ENCODE measurements around the gene TBX2.
"Not testable (repeated sequence)": the region's sequence is repeated elsewhere in the genome, so short reads cannot be mapped to it uniquely, and the experiment has no call there.

The TBX2 gene

DNA sequence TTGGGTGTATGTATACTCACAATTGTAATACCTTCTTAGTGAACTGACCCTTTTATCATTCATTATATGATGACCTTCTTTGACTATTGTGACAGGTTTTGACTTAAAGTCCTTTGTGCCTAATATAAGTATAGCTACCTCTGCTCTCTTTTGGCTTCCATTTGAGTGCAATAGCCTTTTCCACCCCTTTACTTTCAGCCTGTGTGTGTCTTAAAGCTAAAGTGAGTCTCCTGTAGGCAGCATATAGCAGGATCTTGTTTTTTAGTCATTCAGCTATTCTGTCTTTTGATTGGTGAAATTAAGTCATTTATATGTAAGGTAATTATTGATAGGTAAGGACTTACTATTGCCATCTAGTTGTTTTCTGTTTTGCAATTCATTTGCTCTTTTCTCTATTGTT, 36.6 kb downstream of the TBX2 start:
- DNase-seq = no peak

DNA sequence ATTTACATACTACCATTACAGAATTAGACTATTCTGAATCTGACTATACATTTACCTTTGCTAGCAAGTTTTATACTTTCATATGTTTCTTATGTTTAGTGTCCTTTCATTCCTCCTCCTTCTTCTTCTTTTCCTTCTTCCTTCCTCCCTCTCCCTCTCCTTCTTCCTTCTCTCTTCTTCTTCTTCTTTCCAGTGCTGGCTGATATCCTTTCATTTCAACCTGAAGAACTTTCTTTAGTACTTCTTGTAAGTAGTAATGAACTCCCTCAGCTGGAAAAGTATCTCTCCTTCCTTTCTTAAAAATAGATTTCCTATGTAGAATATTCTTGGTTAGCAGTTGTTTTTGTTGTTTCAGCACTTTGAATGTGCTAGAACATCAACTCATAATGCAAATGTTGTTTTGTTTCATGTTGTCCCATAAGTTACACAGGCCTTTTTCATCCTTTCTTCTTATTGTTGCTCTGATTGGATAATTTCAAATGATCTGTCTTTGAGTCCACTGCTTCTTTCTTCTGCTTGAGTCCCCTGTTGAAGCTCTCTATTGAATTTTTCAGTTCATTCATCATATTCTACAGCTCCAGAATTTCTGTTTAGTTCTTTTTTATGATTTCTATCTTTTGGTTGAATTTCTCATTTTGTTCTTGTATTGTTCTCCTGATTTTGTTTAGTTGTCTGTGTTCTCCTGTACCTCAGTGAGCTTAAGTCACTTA, 37.5 kb downstream of the TBX2 start:
- DNase-seq = no peak

DNA sequence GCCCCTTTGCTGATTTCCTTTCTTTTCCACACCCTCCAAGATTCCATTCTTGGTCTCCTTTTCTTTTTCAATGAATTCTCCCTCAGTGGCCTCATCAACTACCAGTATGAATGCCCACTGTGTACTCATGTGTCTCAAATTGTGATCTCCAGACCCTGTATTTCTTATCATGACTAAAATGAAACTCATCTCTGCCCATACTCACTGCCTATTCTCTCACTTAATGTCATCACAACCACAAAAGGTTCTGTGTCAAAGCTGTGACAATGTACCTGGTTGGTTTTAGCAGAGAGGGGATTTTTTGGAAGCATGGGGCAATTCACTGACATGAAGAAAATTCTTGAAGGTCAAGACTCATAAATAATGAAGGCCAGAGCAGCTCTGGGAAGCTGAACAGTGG, 41.1 kb downstream of the TBX2 start:
- DNase-seq = no peak

DNA sequence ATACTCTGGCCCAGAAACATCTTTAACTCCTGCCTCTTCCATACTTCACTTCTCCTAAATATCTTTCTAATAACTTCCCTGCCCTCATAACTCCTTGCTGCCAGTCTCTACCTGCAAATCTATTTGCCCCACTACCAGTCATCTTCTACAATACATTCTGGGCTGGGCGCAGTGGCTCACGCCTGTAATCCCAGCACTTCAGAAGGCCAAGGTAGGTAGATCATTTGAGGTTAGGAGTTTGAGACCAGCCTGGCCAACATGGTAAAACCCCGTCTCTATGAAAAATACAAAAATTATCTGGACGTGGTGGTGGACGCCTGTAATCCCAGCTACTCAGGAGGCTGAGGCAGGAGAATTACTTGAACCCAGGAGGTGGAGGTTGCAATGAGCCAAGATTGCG, 41.9 kb downstream of the TBX2 start:
- DNase-seq = not testable (repeated sequence)

DNA sequence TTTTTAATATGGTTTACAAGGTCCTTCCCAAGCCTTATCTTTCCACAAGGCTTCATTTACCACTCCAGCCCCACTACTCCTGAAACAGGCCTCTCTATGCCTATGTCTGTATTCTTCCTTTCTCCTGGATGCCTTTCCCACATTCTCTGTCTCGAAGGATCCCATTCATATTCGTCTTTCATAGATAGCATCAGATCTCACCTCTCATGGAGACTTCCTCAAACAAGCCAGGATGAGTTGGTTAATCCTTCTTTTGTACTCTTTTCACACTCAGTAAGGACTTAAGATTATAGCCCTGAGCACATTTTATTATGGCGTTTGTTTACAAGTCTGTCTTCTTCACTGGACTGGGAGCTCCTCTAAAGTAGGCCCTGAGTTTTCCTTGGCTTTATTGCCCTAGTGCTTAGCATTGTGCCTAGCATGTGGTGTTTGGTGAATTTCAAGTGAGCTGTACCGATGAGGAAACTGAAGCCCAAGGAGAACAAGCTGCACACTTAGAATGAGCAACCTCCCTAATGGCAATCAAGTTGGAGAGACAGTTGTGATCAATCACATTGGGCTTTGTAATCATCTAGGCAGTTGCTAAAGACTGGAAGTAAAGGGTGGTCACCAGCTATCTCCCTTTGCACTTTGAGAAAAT, 42.6 kb downstream of the TBX2 start:
- DNase-seq = no peak

DNA sequence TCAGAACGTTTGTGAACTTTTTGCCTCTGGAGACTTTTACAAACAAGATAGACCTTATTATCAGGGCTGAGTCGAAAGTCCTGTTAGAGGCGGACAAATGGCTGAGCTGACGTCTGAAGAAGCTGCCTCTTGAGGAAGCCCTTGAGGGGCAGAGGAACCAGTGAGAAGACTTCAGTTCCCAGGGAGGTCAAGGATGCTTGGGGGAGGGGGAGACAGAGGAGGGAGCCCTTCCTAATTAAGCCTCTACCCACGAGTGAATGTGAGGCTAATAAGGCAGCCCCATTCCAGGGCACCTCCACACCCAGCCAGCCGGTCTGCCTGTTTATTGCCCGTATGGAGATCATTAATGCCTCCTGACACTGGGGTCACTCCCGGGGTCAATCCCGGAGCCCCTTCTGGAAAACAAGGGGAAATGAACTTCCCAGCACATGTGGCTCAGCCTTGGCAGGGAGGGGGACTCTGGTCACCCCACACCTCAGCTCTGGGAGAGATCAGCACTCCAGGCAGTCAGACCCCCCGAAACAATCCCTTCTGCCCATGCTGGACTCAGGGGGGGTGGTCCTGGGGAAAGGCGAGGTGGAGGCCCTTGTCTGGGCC, 43.3 kb downstream of the TBX2 start:
- no peak for DNase-seq

DNA sequence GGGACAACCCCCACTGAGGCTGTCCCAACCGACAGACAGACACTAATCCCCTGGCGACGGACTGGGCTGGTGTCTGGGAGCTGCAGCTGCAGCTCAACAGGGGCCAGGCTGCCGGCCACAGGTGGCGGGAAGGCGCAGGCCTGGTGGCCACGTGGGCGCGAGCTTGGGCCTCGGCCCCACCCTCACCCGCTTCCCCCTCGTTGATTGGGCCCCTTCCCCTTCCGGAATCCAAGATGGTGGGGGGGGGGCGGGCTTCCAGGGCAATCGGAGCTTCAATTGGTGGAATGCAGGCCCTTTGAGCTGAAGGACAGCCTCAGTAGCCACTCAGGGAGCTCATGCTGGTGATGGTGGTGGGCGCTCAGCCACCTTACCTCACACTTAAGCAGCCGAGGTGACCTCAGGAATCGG, 43.8 kb downstream of the TBX2 start:
- no peak for DNase-seq

DNA sequence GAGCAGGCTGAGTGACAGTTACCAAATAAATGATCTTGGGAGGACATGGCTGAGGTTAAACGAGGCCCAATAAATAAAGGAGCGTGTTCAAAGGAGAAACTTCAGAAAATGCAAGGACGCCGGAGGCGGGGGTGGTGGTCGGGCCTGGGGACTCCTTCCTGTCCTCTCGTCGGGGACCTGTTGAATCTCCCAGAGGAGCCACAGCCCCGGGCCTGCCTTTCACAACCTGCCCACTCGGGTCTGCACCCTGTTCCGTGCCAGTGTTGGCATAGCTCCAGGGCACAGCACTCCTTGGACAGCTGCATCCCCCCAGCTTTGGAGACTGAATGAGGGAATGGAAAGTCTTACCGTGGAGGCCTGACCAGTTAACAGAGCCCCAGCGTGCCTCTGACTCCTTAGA, 44.4 kb downstream of the TBX2 start:
- DNase-seq = no peak

DNA sequence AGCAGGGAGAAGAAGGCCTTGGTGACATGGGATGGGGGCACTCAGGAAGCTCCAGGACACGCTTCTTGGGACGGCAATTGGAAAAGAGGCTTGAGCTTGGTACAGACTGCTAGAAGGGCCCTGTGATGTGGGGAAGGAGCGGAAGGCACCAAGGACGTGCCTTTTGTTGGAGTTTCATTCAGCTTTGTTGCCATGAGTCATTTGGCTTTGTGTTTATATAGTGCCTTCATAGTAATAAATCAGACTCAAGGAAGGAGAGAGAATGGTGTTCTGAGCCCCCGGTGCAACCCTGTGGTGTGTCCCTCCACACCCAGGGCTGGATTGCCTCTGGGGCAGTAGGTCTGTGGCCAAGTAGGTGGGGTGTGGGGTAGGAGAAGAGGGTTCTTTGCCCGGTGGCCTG, 45.2 kb downstream of the TBX2 start:
- no peak for DNase-seq

DNA sequence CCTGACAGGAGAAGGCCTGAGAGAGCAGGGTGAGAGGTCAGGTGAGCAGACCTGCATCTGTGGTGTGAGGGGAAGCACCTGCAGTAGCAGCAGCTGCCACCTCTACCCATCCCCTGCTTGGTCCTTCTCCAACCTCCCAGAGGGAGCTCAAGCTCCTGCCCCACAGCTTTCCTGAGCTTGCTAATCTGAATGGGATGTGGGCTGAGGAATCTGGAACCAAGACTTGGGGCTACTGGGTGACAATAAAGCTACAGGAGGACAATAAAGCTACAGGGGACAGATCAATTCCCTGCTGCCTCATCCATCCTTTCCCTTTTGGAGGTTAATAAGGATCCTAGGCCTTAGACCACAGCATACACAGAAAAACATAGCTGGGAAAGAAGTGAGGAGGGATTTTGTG, 47.7 kb downstream of the TBX2 start:
- DNase-seq = no peak

DNA sequence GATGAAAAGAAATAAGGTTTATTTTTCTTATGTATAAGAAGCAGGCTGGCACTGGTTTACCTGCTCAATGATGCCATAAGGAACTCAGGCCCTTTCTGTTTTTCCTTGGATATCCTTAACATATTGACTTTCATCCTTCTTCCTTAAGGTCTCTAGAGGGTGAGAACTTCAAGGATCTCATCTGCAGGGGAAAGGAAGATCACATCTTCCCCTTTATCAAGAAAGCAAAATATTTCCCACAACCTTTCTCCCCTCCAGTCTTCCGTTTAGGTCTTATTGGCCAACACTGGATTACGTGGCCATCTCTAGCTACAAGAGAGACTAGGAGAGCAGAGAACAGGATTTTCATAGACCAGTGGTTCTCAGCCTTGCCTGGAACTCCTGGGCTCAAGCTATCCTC, 48.4 kb downstream of the TBX2 start:
- DNase-seq = no peak

DNA sequence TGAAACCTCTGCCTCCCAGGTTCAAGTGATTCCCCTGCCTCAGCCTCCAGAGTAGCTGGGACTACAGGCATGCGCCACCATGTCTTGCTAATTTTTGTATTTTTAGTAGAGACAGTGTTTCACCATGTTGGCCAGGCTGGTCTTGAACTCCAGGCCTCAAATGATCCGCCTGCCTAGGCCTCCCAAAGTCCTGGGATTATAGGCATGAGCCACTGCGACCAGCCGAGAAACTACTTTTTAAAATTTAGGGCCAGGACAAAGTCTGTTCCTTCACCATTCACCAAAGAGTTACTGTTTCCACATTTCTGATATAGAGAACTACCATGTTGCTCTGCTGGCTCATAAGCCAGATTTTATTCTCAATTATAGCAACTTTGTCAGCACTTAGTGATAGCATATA, 49.5 kb downstream of the TBX2 start:
- not testable (repeated sequence) for DNase-seq

DNA sequence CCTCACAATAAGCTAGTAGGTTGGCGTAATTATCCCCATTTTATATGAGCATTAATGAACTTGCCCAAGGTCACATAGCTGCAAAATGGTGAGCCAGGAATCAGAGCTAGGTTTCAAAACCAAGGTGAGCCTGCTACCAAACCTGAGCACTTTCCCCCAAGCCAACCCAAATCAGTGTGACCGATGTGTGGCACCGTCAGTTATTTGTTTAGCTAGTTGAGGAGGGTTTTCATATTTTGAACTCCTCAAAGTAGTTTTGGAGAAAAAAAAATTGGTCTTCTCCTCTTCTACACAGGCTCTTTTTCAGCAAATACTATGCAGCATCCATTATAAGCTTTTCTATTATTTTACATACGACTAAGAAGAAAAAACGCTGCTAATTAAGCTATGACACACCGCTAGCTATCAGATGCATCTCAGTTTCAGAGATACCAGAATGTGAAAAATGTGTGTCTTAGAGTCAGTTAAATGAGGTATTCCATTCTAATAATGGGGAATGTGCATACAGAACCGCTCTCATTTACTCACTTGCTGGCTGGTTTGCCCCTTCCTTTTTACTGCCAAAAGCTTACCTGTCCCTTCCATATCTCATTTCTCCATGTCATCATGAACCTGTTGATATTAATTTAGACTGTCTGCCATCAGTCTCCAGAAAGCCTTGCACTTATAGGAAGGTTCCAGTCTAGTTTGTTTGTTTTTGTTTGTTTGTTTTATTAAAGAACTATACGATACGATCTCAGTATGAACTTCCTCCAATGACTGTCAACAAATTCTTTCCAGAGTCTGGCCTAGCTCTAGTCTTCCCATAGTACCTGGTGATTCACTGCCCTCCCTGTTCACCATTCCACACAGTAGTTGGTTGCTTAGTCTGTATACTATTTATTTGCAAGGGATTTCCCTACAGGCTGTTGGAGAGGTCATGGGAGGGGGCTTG, 50.3 kb downstream of the TBX2 start:
- DNase-seq = no peak

DNA sequence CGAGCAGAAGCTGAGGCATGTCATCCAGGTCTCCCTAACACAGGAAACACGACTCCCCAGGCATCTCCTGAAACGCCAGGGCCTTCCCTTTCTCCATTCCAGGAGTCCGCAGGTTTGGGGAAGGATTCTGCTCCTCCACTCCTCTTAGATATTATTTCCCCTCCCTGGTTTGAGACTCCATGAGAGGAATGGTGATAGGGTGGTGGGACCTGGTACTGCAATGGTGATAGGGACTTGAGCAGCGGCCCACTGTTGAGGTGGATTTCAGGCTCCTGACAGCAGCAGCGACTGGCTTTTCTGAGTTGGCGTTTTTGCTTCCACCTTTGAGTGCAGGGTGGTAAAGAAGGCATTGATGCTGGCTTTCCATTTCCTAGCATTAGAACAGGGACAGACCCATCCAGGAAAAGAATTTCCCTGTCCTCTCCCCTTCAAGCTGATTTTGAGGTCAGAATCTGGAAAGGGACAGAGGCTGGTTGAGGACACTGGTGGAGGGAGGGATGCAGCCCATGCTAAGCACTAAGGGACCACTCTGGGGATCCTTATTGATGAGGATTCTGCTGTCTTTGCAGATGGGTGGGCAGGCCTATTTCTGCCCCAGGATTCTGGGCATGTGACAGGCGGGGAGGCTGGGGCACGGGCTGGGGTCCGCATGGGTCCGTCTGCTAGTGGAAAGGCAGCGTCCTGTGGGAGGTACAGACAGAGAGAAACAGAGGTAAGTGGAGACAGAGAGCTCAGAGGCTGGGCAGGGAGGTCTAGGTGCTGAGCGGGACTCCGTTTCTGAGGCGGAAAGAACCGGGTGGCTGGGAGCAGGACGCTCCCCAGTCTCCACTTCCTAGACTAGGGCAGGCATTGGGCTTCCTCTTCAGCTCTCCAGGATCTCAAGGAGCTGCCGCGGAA, 51.2 kb downstream of the TBX2 start:
- no peak for DNase-seq

DNA sequence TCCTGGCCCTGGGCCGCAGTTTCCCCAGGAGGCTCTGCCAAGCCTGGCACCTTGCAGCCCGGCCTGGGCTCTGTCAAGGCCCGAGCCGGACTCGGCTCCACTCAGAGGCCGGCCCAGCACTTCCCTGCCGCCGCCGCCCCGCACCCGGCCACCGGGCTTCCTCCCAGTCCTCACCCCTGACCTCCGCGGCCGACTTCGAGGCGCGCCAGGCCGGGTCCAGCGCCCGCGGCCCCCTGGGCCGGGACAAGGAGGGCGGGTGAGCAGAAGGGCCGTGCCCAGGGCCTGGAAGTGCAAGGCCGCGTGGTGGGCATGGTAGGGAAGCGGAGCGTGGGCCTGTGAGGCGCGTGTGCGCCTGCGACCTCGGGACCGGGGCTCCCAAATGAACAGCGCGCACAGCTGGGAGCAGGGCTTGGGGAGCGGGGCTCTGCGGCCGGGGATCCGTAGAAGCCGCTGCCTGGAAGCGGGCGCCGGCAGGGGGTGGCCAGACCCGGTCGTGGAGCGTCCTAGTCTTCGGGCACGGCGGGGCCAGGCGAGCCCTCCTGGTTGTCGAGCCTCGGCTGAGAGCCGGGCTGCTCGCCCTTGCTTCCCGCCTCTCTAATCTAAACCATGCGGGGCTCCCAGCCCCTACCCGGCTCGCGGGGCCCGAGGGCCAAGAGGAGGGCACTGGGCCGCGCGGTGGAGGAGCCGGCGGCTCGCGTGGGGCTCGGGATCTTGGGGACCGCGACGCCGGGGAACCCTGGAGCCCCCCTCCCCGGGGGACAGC, 52.1 kb downstream of the TBX2 start:
- DNase-seq = no peak

DNA sequence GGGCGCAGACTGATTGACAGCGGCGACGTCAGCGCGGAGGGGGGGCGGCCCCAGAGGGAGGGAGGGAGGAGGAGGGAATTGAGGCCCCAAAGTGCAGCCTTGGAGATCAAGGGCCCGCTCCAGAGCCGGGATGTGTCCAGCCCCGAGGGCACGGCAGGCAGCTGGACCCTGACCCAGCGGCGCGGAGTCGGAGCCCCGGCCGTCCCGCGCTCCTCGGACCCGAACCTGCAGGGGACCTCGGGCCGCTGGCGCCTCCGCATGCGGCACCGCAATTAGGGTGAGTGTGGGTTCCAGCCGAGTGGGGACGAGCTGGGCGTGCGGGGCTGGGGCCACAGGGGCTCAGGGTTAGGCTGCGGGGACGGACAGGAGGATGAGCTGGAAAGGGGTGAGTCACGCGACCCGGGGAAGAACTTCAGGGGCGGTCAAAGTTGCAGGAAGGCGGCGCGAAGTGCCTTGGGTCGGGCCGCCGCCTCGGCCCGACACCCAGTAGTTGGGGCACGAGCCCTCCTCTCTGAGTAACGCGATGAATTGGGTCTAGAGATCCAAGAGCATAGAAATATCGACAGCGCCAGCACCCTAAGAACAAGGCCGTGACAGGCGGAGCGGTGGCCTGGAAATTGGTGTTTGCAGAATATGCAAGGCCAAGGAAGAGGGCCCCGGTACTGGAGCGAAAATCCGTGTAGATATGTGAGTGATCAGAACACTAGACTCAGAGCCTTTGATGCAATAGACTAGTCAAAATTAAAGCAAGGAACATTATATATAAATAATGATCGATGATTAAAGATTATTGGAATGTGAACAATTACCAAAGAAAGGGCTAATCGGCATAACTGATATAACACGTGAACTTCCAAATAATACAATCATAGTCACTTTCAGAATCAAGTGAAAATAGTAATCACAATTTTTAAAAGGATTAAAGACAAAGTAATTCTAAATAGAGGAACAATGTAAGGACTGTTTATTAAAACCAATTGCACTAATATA, 53.0 kb downstream of the TBX2 start, which contains the start of gene TBX4:
Gene TBX4, plus strand, starts transcription at position 122 of the 990 bp plus-strand sequence. CDS start 4,069 bp downstream, outside the sequence.
- no peak for DNase-seq

DNA sequence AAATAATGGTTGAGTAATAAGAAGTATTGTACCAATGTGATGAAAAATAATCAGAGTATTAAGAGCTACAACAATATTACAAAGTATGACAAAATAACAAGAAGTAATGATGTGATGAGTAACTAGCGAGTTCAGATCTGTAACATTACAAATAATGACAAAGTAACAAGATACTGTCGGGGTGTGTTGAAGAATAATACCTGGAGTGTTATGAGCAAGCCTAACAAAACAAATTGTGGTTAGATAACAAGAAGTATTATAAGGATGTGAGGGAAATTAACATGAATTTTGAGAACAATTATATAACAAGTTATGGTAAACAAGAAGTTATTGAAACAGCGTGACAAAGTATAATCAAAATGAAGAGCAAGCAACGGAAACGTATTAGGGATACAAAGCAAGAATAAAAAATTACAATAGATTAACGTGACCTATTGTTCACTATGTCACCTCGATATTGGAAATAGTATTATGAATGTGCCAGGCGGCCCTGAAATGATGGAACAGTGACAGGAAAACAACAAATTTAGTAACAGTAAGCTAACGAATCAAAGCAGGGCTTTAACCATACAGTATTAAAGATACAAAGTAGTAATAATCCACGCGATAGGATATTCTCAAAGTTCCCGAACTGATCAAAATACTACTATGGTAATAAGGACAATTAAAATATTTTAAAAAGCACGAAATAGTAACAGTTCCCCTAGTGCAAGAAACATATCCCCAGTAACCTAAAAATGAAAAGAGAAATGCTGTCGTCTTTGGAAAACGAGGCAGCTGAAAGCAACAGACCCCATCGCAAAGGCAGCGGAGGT, 54.1 kb downstream of the TBX2 start:
- DNase-seq = no peak

DNA sequence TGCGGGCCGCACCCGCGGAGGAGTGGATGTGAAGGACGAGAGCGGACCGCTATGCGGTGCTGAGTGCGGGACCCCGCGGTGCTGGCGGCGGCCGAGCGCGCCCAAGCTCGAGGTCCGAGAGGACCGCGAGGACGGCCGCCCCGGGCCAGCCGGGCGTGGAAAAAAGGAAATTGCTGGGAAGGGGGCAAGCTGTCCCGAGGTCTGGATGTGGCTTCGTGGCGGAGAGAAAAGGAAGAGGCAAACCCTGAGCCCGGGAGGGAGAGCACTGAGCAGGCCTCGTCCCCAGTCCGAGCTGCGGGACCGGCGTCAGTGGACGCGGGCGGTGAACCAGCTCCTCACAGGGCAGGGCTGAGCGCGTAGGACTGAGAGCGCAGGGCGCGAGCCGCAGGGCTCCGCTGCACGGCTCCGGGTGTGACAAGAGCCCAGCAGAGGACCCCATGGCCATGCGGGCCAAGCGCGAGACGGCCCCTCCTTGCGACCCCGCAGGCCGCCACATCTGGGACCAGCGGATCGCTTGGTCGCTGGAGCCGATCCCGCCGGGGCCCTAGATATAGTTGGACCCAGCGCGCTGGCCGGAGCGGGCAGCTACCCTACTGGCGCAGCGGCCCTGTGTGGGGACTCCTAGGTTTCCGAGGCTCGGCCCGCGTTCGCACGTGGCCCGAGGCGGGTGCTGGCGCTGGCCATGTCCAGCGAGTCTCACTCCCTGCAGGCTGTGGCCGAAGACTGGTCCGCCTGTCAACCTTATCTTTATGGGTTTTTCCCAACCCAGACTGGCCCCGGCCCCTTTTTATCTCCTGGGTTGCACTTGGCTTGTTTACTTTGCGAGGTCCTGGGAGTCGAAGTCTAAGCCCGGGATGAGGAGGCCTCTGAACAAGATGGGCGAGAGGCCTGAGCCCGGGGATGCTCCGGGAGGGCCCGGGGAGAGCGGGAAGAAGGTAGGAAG, 55.0 kb downstream of the TBX2 start:
- no peak for DNase-seq
